Measurements from ENCODE around the gene AOX1. TPM values are rescaled to one million over a fixed set of nuclear protein-coding genes. Genes with fewer than 3 reads are reported as not detected.

The AOX1 gene
- total and polyA plus RNA-seq, 2 experiments from 2014 or later = 1.4 to 5.0 TPM

- TF ChIP-seq EZH2phosphoT487 (IDR thresholded peaks at IDR 0.05; ENCODE audit: unreplicated experiment) = no peak
- TF ChIP-seq STAT1 (IDR thresholded peaks at IDR 0.05; ENCODE audit: unreplicated experiment) = no peak
Measured at GRCh38 chr2:200599206-200599605, 13.4 kb downstream of the AOX1 start (continued).

- H3K9me2 ChIP-seq (ENCODE audit: insufficient read depth) = no peaks in the 10 kb centered on the region
- Mint-ChIP-seq H3K36me3 (ENCODE audit: low read depth) (no peaks in the 10 kb centered on the region), H3K27me3 (ENCODE audit: insufficient read depth, low read depth, poor library complexity) (no peaks in the 10 kb centered on the region), H3K4me3 (no peak overlapping the region), H3K4me1 (no peaks in the 10 kb centered on the region), H3K9me3 (no peaks in the 10 kb centered on the region), H3K27ac (no peak overlapping the region)
- ATAC-seq (no peak), DNase-seq (ENCODE audit: low spot score) (no peak)
- no peaks in the 10 kb centered on the region for H3K27me3 ChIP-seq (ENCODE audit: insufficient read depth)
- H3K79me2 ChIP-seq (replicated peaks; ENCODE audit: insufficient read depth) = no peaks in the 10 kb centered on the region
- no peaks in the 10 kb centered on the region for H3K36me3 ChIP-seq (ENCODE audit: insufficient read depth)
- H3K4me3 ChIP-seq = no peak overlapping the region
- no peak overlapping the region for H3K27ac ChIP-seq (ENCODE audit: low read depth)
- H3K4me1 ChIP-seq (ENCODE audit: insufficient read depth) = no peaks in the 10 kb centered on the region
- H3F3A ChIP-seq (replicated peaks; ENCODE audit: low read depth) = no peaks in the 10 kb centered on the region
- no peak overlapping the region for H3K4me2 ChIP-seq
- H2AFZ ChIP-seq = no peak overlapping the region
- peaks cover 4% of the 10 kb centered on the region; the same call in 1 of the 2 replicates for H4K20me1 ChIP-seq (replicated peaks; ENCODE audit: insufficient read depth)
- TF ChIP-seq ZNF462 (CRISPR knock-in tag; IDR thresholded peaks at IDR 0.05) (no peak), CREB1 (CRISPR knock-in tag; IDR thresholded peaks at IDR 0.05; ENCODE audit: low read depth) (no peak), ZNF114 (CRISPR knock-in tag; IDR thresholded peaks at IDR 0.05) (no peak), EZH2phosphoT487 (IDR thresholded peaks at IDR 0.05; ENCODE audit: unreplicated experiment) (no peak), EZH2 (IDR thresholded peaks at IDR 0.05; ENCODE audit: low read depth, unreplicated experiment) (no peak), REST (IDR thresholded peaks at IDR 0.05; ENCODE audit: unreplicated experiment) (no peak), NANOG (IDR thresholded peaks at IDR 0.05; ENCODE audit: borderline replicate concordance) (no peak), JUNB (IDR thresholded peaks at IDR 0.05; ENCODE audit: unreplicated experiment) (no peak), ZNF331 (CRISPR knock-in tag; IDR thresholded peaks at IDR 0.05; ENCODE audit: low read depth) (no peak), CTCF (conservative IDR thresholded peaks at IDR 0.05; ENCODE audit: low read depth in 2 of 2) (no peak), STAT1 (IDR thresholded peaks at IDR 0.05; ENCODE audit: unreplicated experiment) (no peak), ETS1 (IDR thresholded peaks at IDR 0.05) (no peak)
Measured at GRCh38 chr2:200600549-200601225, 14.9 kb downstream of the AOX1 start.

All from GM23338 (cell line).